Smooth muscle cell (in vitro differentiated cells): ENCODE results near the gene REXO4. TPM values are rescaled to one million over a fixed set of nuclear protein-coding genes. Genes with fewer than 3 reads are reported as not detected.

ENCODE experiments used
- DNase-seq: peaks from one replicate; lab custom pipeline; 2025; ENCODE audit not compliant: unreplicated experiment; lab: John Stamatoyannopoulos, UW
- H2AFZ ChIP-seq: fragments of 200-600 bp; sonication (generic); 2 replicates; pipeline ENCODE4 v1.6.0; 2016; ENCODE audit warnings: antibody characterized with exemption, low read depth, mild to moderate bottlenecking
- H3F3A ChIP-seq: fragments of 200-600 bp; sonication (generic); 2 replicates; pipeline ENCODE4 v1.6.0; 2017; ENCODE audit warnings: antibody characterized with exemption, low read depth
- H3K27ac ChIP-seq: fragments of 200-600 bp; sonication (generic); 2 replicates; pipeline ENCODE4 v1.5.1; 2016; ENCODE audit warnings: low read depth, mild to moderate bottlenecking
- H3K27me3 ChIP-seq: fragments of 200-600 bp; sonication (generic); 2 replicates; pipeline ENCODE4 v1.6.1; 2016; ENCODE audit warnings: low read depth, mild to moderate bottlenecking
- H3K36me3 ChIP-seq: fragments of 200-600 bp; sonication (generic); 2 replicates; pipeline ENCODE4 v1.5.1; 2016; ENCODE audit warnings: low read depth
- H3K4me1 ChIP-seq: fragments of 200-600 bp; sonication (generic); 2 replicates; pipeline ENCODE4 v1.5.1; 2016; ENCODE audit warnings: low read depth
- H3K4me2 ChIP-seq: fragments of 200-600 bp; sonication (generic); 2 replicates; pipeline ENCODE4 v1.6.0; 2016; ENCODE audit warnings: mild to moderate bottlenecking
- H3K4me3 ChIP-seq: fragments of 200-600 bp; sonication (generic); 2 replicates; pipeline ENCODE4 v1.5.1; 2016; ENCODE audit warnings: mild to moderate bottlenecking
- H3K79me2 ChIP-seq: fragments of 200-600 bp; sonication (generic); 2 replicates; pipeline ENCODE4 v1.6.0; 2016; ENCODE audit warnings: low read depth, mild to moderate bottlenecking
- H3K9ac ChIP-seq: fragments of 200-600 bp; sonication (generic); 2 replicates; pipeline ENCODE4 v1.6.0; 2016; ENCODE audit warnings: low read depth
- H3K9me3 ChIP-seq: fragments of 200-600 bp; sonication (generic); replicated peaks from 2 replicates; pipeline ENCODE4 v1.5.1; 2016; ENCODE audit warnings: low read depth
- H4K20me1 ChIP-seq: fragments of 200-600 bp; sonication (generic); 2 replicates; pipeline ENCODE4 v1.6.0; 2016; ENCODE audit warnings: low read depth
- CTCF ChIP-seq: fragments of 200-600 bp; sonication (generic); IDR thresholded peaks from 2 replicates; pipeline ENCODE4 v1.5.1; 2017; ENCODE audit warnings: borderline replicate concordance, mild to moderate bottlenecking, antibody characterized with exemption; ENCODE audit not compliant: insufficient read depth, poor library complexity, severe bottlenecking
- whole genome bisulfite sequencing: methylation state at CpG from one replicate; pipeline ENCODE4 v1.1.7; 2016; ENCODE audit warnings: low lambda C conversion rate; 5-methylcytosine and 5-hydroxymethylcytosine counted together
- polyA plus RNA-seq: library from polyadenylated mRNA; unstranded; fragments of >200 nt; fragmentation: Nextera tagmentation; extraction: Ambion mirVana; gene quantifications from 2 replicates; pipeline ENCODE4 v1.2.1, GENCODE V29; 2016
- total RNA-seq: library from RNA; depleted of rRNA; stranded (reverse); fragments of >200 nt; gene quantifications from 2 replicates; pipeline ENCODE4 v1.2.3, GENCODE V29; 2014

REXO4 gene
- total and polyA plus RNA-seq, 2 experiments from 2014 or later: 11.5 to 18.5 TPM

- no peaks in the 10 kb centered on the region for H3K79me2 ChIP-seq
- no peaks in the 10 kb centered on the region for H4K20me1 ChIP-seq
- no peaks in the 10 kb centered on the region for H3F3A ChIP-seq
- H3K4me1 ChIP-seq: no peaks in the 10 kb centered on the region
- DNase-seq: no peak
- no peaks in the 10 kb centered on the region for H3K27me3 ChIP-seq
- H3K4me2 ChIP-seq: no peak overlapping the region
- TF ChIP-seq CTCF: no peak
- no peak overlapping the region for H3K27ac ChIP-seq
- H2AFZ ChIP-seq: no peak overlapping the region
- H3K36me3 ChIP-seq: no peaks in the 10 kb centered on the region
- WGBS: 93% methylated on average over 7 of the region's 7 CpGs
- H3K9ac ChIP-seq: no peak overlapping the region
- H3K4me3 ChIP-seq: no peak overlapping the region
- H3K9me3 ChIP-seq: no peaks in the 10 kb centered on the region
These were observed 27.1 kb downstream of the REXO4 start for GRCh38 chr9:133390713-133391112.

- H3K27ac ChIP-seq: no peak overlapping the region
- H2AFZ ChIP-seq: no peak overlapping the region
- WGBS: 94% methylated on average over 13 of the region's 13 CpGs
- no peak overlapping the region for H3K4me2 ChIP-seq
- no peak for TF ChIP-seq CTCF
- H4K20me1 ChIP-seq: no peaks in the 10 kb centered on the region
- no peak for DNase-seq
- no peaks in the 10 kb centered on the region for H3K4me1 ChIP-seq
- H3K9me3 ChIP-seq: no peaks in the 10 kb centered on the region
- no peaks in the 10 kb centered on the region for H3K36me3 ChIP-seq
- no peak overlapping the region for H3K9ac ChIP-seq
- H3F3A ChIP-seq: no peaks in the 10 kb centered on the region
- H3K4me3 ChIP-seq: no peak overlapping the region
- H3K79me2 ChIP-seq: no peaks in the 10 kb centered on the region
- H3K27me3 ChIP-seq: no peaks in the 10 kb centered on the region
These were observed 28.2 kb downstream of the REXO4 start for GRCh38 chr9:133389562-133389961.

- Histone ChIP-seq H3K36me3 (no peaks in the 10 kb centered on the region), H3K27me3 (no peaks in the 10 kb centered on the region), H3K9ac (no peak overlapping the region), H3K9me3 (no peaks in the 10 kb centered on the region), H4K20me1 (no peaks in the 10 kb centered on the region), H3K4me3 (no peak overlapping the region), H3K4me2 (no peak overlapping the region), H3K27ac (no peak overlapping the region), H3F3A (no peaks in the 10 kb centered on the region), H2AFZ (no peak overlapping the region), H3K4me1 (no peaks in the 10 kb centered on the region), H3K79me2 (no peaks in the 10 kb centered on the region)
- 96% methylated on average over 12 of the region's 12 CpGs for WGBS
- no peak for DNase-seq
- no peak for TF ChIP-seq CTCF
These were observed 28.7 kb downstream of the REXO4 start for GRCh38 chr9:133389025-133389557.

GRCh38 chr9:133387680-133388079 is 30.1 kb downstream of the REXO4 start:
- Histone ChIP-seq H3K4me3 (no peak overlapping the region), H3K9me3 (no peaks in the 10 kb centered on the region), H3K27ac (no peak overlapping the region), H3K9ac (no peak overlapping the region), H2AFZ (no peak overlapping the region), H3F3A (no peaks in the 10 kb centered on the region), H3K4me1 (no peaks in the 10 kb centered on the region), H3K36me3 (no peaks in the 10 kb centered on the region), H3K27me3 (no peaks in the 10 kb centered on the region), H3K4me2 (no peak overlapping the region), H4K20me1 (no peaks in the 10 kb centered on the region), H3K79me2 (no peaks in the 10 kb centered on the region)
- DNase-seq: no peak
- no peak for TF ChIP-seq CTCF
- 86% methylated on average over 9 of the region's 9 CpGs for WGBS
